Fibroblast of lung (primary cell): ENCODE results near the gene TMEM169.

ENCODE experiments used
- EZH2 ChIP-seq: IDR thresholded peaks from 2 replicates; pipeline ENCODE4 v1.5.1; 2012; ENCODE audit warnings: low read length, control low read depth, mild to moderate bottlenecking; ENCODE audit errors: missing control alignments
- TF ChIP-seq, protein P1 (sequence below), 2 donors: IDR thresholded peaks in 1 of 2; conservative IDR thresholded peaks in 1 of 2; 1 replicate in 1 of 2; 2 replicates in 1 of 2; pipeline ENCODE4 v1.5.1; 2011 to 2012; ENCODE audit warnings: low read length in 2 of 2, control low read depth in 1 of 2, inconsistent platforms in 1 of 2, low read depth in 1 of 2, mild to moderate bottlenecking in 1 of 2

DNA sequence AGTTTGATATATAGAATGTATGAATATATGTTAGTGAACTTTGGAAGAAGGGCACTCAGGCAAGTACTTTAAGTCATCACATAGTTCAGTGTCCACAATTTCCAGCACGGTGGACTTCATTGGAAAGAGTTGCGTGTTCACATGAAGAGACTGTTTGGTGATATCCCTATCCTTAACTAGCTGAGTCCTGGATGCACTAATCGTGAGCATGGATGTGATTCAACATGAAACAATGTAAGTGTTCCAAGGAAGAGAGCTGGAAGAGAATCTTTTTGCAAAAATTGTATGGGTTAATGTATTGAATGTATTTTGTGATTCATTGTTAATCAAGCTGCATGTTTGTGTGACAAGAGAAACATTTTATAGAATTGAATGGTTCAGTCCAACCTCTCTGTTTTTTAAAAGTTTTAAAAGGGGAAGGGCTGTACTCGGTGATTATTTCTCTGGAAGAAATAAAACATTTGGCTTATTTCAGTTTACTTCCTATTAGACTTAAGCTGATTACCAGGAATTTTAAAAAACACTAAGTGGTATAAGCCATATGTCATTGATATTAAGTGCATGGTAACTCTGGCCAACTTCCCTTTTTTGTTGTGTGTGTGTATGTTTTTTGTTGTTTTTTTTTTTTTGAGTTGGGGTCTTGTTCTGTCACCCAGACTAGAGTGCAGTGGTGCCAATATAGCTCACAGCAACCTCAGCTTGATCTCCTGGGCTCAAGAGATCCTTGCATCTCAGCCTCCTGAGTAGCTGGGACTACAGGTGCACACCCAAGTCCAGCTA, 36.0 kb downstream of the TMEM169 start:
- TF ChIP-seq, protein P1, sequence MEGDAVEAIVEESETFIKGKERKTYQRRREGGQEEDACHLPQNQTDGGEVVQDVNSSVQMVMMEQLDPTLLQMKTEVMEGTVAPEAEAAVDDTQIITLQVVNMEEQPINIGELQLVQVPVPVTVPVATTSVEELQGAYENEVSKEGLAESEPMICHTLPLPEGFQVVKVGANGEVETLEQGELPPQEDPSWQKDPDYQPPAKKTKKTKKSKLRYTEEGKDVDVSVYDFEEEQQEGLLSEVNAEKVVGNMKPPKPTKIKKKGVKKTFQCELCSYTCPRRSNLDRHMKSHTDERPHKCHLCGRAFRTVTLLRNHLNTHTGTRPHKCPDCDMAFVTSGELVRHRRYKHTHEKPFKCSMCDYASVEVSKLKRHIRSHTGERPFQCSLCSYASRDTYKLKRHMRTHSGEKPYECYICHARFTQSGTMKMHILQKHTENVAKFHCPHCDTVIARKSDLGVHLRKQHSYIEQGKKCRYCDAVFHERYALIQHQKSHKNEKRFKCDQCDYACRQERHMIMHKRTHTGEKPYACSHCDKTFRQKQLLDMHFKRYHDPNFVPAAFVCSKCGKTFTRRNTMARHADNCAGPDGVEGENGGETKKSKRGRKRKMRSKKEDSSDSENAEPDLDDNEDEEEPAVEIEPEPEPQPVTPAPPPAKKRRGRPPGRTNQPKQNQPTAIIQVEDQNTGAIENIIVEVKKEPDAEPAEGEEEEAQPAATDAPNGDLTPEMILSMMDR (conservative IDR thresholded peaks at IDR 0.05 in 1 of 2, IDR thresholded peaks at IDR 0.05 in 1 of 2; ENCODE audit: low read depth in 1 of 2, low read length in 2 of 2) = no peak
- no peak for TF ChIP-seq EZH2
